Heart left ventricle (tissue), 16 donors: ENCODE measurements around the gene NFIA. TPM values are rescaled to one million over a fixed set of nuclear protein-coding genes. Genes with fewer than 3 reads are reported as not detected.
"Not testable (repeated sequence)": the region's sequence is repeated elsewhere in the genome, so short reads cannot be mapped to it uniquely, and the experiment has no call there.

Source experiments
- ATAC-seq, 4 donors: fragments of 200-7000 bp; cut with Tn5 transposase; one replicate each; pipeline ENCODE4 v1.9.1; 2020 to 2022; ENCODE audit warnings: moderate library complexity in 4 of 4, mild to moderate bottlenecking in 3 of 4, moderate number of reproducible peaks in 1 of 4
- DNase-seq, 5 donors: peaks; one replicate each; pipeline ENCODE4 v3.0.0-alpha.2; 2020
- H3K27ac ChIP-seq, 12 donors: fragments of 200-600 bp; sonication (generic) in 4 of 12; one replicate each; pipeline versions ENCODE4 v1.5.0 to v1.8.0; 2016 to 2022; ENCODE audit warnings: mild to moderate bottlenecking in 2 of 12
- H3K27me3 ChIP-seq, 9 donors: fragments of 200-600 bp; sonication (generic) in 2 of 9; one replicate each; pipeline versions ENCODE4 v1.5.1 to v1.8.0; 2016 to 2022; ENCODE audit warnings: mild to moderate bottlenecking in 3 of 9
- H3K36me3 ChIP-seq, 9 donors: fragments of 200-600 bp; sonication (generic) in 2 of 9; one replicate each; pipeline versions ENCODE4 v1.5.0 to v1.8.0; 2018 to 2022; ENCODE audit warnings: mild to moderate bottlenecking in 2 of 9
- H3K4me1 ChIP-seq, 12 donors: fragments of 200-600 bp; sonication (generic) in 4 of 12; one replicate each; pipeline versions ENCODE4 v1.5.0 to v1.8.0; 2016 to 2022; ENCODE audit warnings: mild to moderate bottlenecking in 3 of 12
- H3K4me3 ChIP-seq, 12 donors: fragments of 200-600 bp; sonication (generic) in 4 of 12; one replicate each; pipeline versions ENCODE4 v1.5.0 to v1.8.0; 2017 to 2022; ENCODE audit warnings: mild to moderate bottlenecking in 9 of 12, moderate library complexity in 4 of 12
- H3K9me3 ChIP-seq, 12 donors: fragments of 200-600 bp; sonication (generic) in 4 of 12; one replicate each; pipeline versions ENCODE4 v1.5.0 to v1.8.0; 2016 to 2022; ENCODE audit warnings: mild to moderate bottlenecking in 1 of 12
- CTCF ChIP-seq, 12 donors: fragments of 200-600 bp; sonication (generic) in 4 of 12; IDR thresholded peaks; one replicate each; pipeline versions ENCODE4 v1.5.0 to v1.8.0; 2018 to 2022; ENCODE audit warnings: antibody characterized with exemption in 12 of 12, mild to moderate bottlenecking in 5 of 12
- POLR2A ChIP-seq, 2 donors: fragments of 450-650 bp; IDR thresholded peaks; one replicate each; pipeline ENCODE4 v1.6.1; 2017; ENCODE audit warnings: antibody characterized with exemption in 2 of 2, mild to moderate bottlenecking in 2 of 2, moderate library complexity in 2 of 2
- WGBS, 4 donors: extraction: QIAGEN DNeasy Blood & Tissue Kit in 2 of 4; methylation state at CpG; one replicate each; pipeline versions ENCODE4 v1.1.5 to v1.1.7; 2013 to 2018; 5-methylcytosine and 5-hydroxymethylcytosine counted together
- intact Hi-C, 10 donors: fragments of 100-400 bp; cut with DNase I; formaldehyde crosslinking; loops; one replicate each; pipeline versions ENCODE4 v1.11.1 to v1.14.2; 2022
- polyA plus RNA-seq, 2 donors: library from polyadenylated mRNA; stranded (reverse); fragments of 200-250 nt; gene quantifications; one replicate each; pipeline ENCODE4 v1.2.3, GENCODE V29; 2013
- total RNA-seq, 9 donors: library from RNA; depleted of rRNA in 2 of 9; stranded (reverse); fragments of >200 nt in 2 of 9; fragmentation: NEBNext Ultra II Directional in 3 of 9; extraction: Animal tissue kit (Norgen Biotek cat#: 25700) in 3 of 9; gene quantifications; one replicate each; pipeline versions ENCODE4 v1.1.0 to v1.2.4, GENCODE V29; 2016 to 2023
- donor health status: ischemic (EF 13 %, LVEDD 7.1; RV severe dilation, severe dysfunction).
- donor health status: healthy with polysubstance abuse.
- donor health status: DM: no; HTN: yes; CAD: no.
- donor health status: DM: no; HTN: no; CAD: no.
- donor health status: ischemic (EF 25% LVEDD 6.9; RV normal size, moderate dysfunction).
- donor health status: ischemic (EF 25% LVEDD 5.7; RV mildly dilated, moderate dysfunction).
- donor health status: healthy.
- donor health status: DM: yes; HTN: yes; CAD: no.
- donor health status: ischemic (EF 35%, LVEDD 5.7; RV mildly dilated, moderate dysfunction).
- donor health status: nonischemic (EF 11% LVEDD 7.7; RV severe dilation, severe dysfunction).
- donor health status: DM: yes; HTN: yes; CAD: no.
- donor health status: PGD.
- donor health status: ischemic (EF 29% LVEDD 5.4; RV normal size, mild dysfunction).
- donor health status: nonischemic (EF 23%, LVEDD 6.1; RV moderate dilation, normal function).

Gene NFIA
- total and polyA plus RNA-seq, 11 donors: 12.7 to 121 (median 96.5) TPM

- Histone ChIP-seq H3K4me1 (peaks cover 5 to 80% (median 56%) of the 10 kb centered on the region in 12 donors), H3K27me3 (no peaks in the 10 kb centered on the region), H3K9me3 (no peaks in the 10 kb centered on the region), H3K4me3 (no peak overlapping the region), H3K27ac (peak overlapping the region in 9 of 12 donors; percentile 47 to 80 (median 71)), H3K36me3 (no peaks in the 10 kb centered on the region)
- intact Hi-C loops: loop anchor here in 3 of 10 donors (5.0 to 10.0 kb wide), 2 partner anchors 42 to 51 kb away; partner anchors contain the start of gene NFIA (in 2 of the 3)
- TF ChIP-seq CTCF (IDR thresholded peaks at IDR 0.05): no peak
- no peak for TF ChIP-seq POLR2A (IDR thresholded peaks at IDR 0.05)
- DNase-seq (no peak), ATAC-seq (no peak)
- WGBS, 4 donors: 33 to 50% (median 40%) methylated on average over 2 of the region's 2 CpGs
Measured at GRCh38 chr1:61124078-61124477, 41.7 kb downstream of the NFIA start.

- intact Hi-C loops: loop anchor here in 3 of 10 donors (5.0 to 10.0 kb wide), 2 partner anchors 42 to 50 kb away; partner anchors contain the start of gene NFIA (in 2 of the 3)
- Histone ChIP-seq H3K36me3 (no peaks in the 10 kb centered on the region), H3K4me1 (peaks cover 5 to 74% (median 50%) of the 10 kb centered on the region in 12 donors), H3K27me3 (no peaks in the 10 kb centered on the region), H3K27ac (peak overlapping the region; percentile 45 to 80 (median 68)), H3K4me3 (peak overlapping the region in 3 of 12 donors; percentile 3 to 13 (median 10)), H3K9me3 (no peaks in the 10 kb centered on the region)
- TF ChIP-seq POLR2A (IDR thresholded peaks at IDR 0.05) (no peak), CTCF (IDR thresholded peaks at IDR 0.05) (no peak)
- DNase-seq: peak in 3 of 5 donors; percentile 25 to 61 (median 58)
- ATAC-seq: peak; percentile 57 to 80 (median 62)
- 56 to 67% (median 63%) methylated on average over 3 of the region's 3 CpGs for WGBS, 4 donors
Measured at GRCh38 chr1:61124696-61125095, 42.3 kb downstream of the NFIA start.

GRCh38 chr1:61125263-61125662 is 42.9 kb downstream of the NFIA start:
- no peaks in the 10 kb centered on the region for H3K27me3 ChIP-seq
- peaks cover under 1 to 70% (median 44%) of the 10 kb centered on the region in 12 donors for H3K4me1 ChIP-seq
- intact Hi-C loops: loop anchor here in 1 of 10 donors (10.0 kb wide), 1 partner anchor 50 kb away; no protein-coding TSS in a partner anchor
- no peak for DNase-seq
- peak in 3 of 4 donors; percentile 54 to 68 (median 59) for ATAC-seq
- peak overlapping the region; percentile 45 to 80 (median 68) for H3K27ac ChIP-seq
- WGBS, 4 donors: 16 to 24% (median 23%) methylated on average over 7 of the region's 7 CpGs
- TF ChIP-seq POLR2A (IDR thresholded peaks at IDR 0.05): no peak
- TF ChIP-seq CTCF (IDR thresholded peaks at IDR 0.05): no peak
- H3K36me3 ChIP-seq: no peaks in the 10 kb centered on the region
- peak overlapping the region in 6 of 12 donors; percentile 2 to 16 (median 10) for H3K4me3 ChIP-seq
- H3K9me3 ChIP-seq: no peaks in the 10 kb centered on the region

- no peak for DNase-seq
- no peak for ATAC-seq
- peak overlapping the region; percentile 37 to 80 (median 68) for H3K27ac ChIP-seq
- peak overlapping the region in 1 of 12 donors; percentile 9 for H3K4me3 ChIP-seq
- H3K27me3 ChIP-seq: no peaks in the 10 kb centered on the region
- H3K4me1 ChIP-seq: peaks cover 0 to 73% (median 43%) of the 10 kb centered on the region in 12 donors
- 41 to 53% (median 46%) methylated on average over 3 of the region's 3 CpGs for WGBS, 4 donors
- intact Hi-C loops: loop anchor here in 1 of 10 donors (10.0 kb wide), 1 partner anchor 49 kb away; no protein-coding TSS in a partner anchor
- no peaks in the 10 kb centered on the region for H3K9me3 ChIP-seq
- no peaks in the 10 kb centered on the region for H3K36me3 ChIP-seq
- no peak for TF ChIP-seq POLR2A (IDR thresholded peaks at IDR 0.05)
- TF ChIP-seq CTCF (IDR thresholded peaks at IDR 0.05): no peak
Measured at GRCh38 chr1:61125895-61126294, 43.5 kb downstream of the NFIA start.

- not testable (repeated sequence) for H3K4me3 ChIP-seq, H3K36me3 ChIP-seq, H3K9me3 ChIP-seq, H3K27me3 ChIP-seq
- ATAC-seq: peak; percentile 27 to 76 (median 56)
- H3K4me1 ChIP-seq: peaks cover 3 to 73% (median 44%) of the 10 kb centered on the region in 12 donors
- DNase-seq: peak in 2 of 5 donors; percentile 43
- 61 to 93% (median 77%) methylated on average over 12 of the region's 12 CpGs for WGBS, 4 donors
- H3K27ac ChIP-seq: peak overlapping the region in 9 of 12 donors; percentile 4 to 71 (median 48)
- intact Hi-C loops: loop anchor here in 1 of 10 donors (10.0 kb wide), 1 partner anchor 48 kb away; no protein-coding TSS in a partner anchor
Measured at GRCh38 chr1:61126843-61127242, 44.5 kb downstream of the NFIA start.
